ENCODE data around the gene DUSP12. TPM values are rescaled to one million over a fixed set of nuclear protein-coding genes. Genes with fewer than 3 reads are reported as not detected.
"Not testable (repeated sequence)": the region's sequence is repeated elsewhere in the genome, so short reads cannot be mapped to it uniquely, and the experiment has no call there.

The DUSP12 gene
- total RNA-seq, 8 experiments from 2014 or later: 22.8 to 100 (median 66.8) TPM

- H3K27ac ChIP-seq: no peak within 1 kb of the TSS
- peaks cover 2 to 4% of the 10 kb centered on the region in 2 donors for H3K4me1 ChIP-seq (replicated peaks in 1 of 2)
- no peak within 1 kb of the TSS for H3K4me3 ChIP-seq
- in situ Hi-C loops (cut with MboI; ENCODE audit: low pct_unique_long_range_greater_than_20kb in 2 of 9, low sequenced_read_pairs in 9 of 9, unreplicated experiment in 9 of 9): no loop called here
- no peak for ATAC-seq (replicated peaks in 6 of 8)
- WGBS, 10 experiments: 15 to 40% (median 33%) methylated on average over 1 to 4 of the region's 4 CpGs; no CpG with 5 or more reads in 2 of the 10 experiments
Measured at GRCh38 chr1:161720956-161721737, 28.4 kb upstream of the DUSP12 start, which contains the start of gene FCRLB. TSS of gene FCRLB (plus strand) at chr1:161721544. CDS start at chr1:161722673, 1,129 bp downstream.

GRCh38 chr1:161721738-161722343 is 27.7 kb upstream of the DUSP12 start:
- no peak overlapping the region for H3K4me3 ChIP-seq
- no peak overlapping the region for H3K27ac ChIP-seq
- peaks cover 2 to 4% of the 10 kb centered on the region in 2 donors for H3K4me1 ChIP-seq (replicated peaks in 1 of 2)
- ATAC-seq (replicated peaks in 6 of 8): peak in 2 of 8 experiments; percentile 17
- in situ Hi-C loops (cut with MboI; ENCODE audit: low pct_unique_long_range_greater_than_20kb in 2 of 9, low sequenced_read_pairs in 9 of 9, unreplicated experiment in 9 of 9): no loop called here
- WGBS, 10 experiments: 21 to 83% (median 53%) methylated on average over 1 to 7 of the region's 8 CpGs; no CpG with 5 or more reads in 3 of the 10 experiments

- no peak for ATAC-seq (replicated peaks in 6 of 8)
- peaks cover 2 to 4% of the 10 kb centered on the region in 2 donors for H3K4me1 ChIP-seq (replicated peaks in 1 of 2)
- no peak overlapping the region for H3K27ac ChIP-seq
- in situ Hi-C loops (cut with MboI; ENCODE audit: low pct_unique_long_range_greater_than_20kb in 2 of 9, low sequenced_read_pairs in 9 of 9, unreplicated experiment in 9 of 9): no loop called here
- H3K4me3 ChIP-seq: no peak overlapping the region
- WGBS, 10 experiments: 57 to 88% methylated on average over 1 of the region's 1 CpG; no CpG with 5 or more reads in 8 of the 10 experiments
Measured at GRCh38 chr1:161722406-161722805, 27.2 kb upstream of the DUSP12 start.

GRCh38 chr1:161723459-161724141 is 26.0 kb upstream of the DUSP12 start:
- WGBS, 10 experiments: 70 to 100% (median 94%) methylated on average over 1 to 8 of the region's 8 CpGs; no CpG with 5 or more reads in 2 of the 10 experiments
- ATAC-seq (replicated peaks in 6 of 8): no peak
- no peak overlapping the region for H3K27ac ChIP-seq
- no peak overlapping the region for H3K4me3 ChIP-seq
- in situ Hi-C loops (cut with MboI; ENCODE audit: low pct_unique_long_range_greater_than_20kb in 2 of 9, low sequenced_read_pairs in 9 of 9, unreplicated experiment in 9 of 9): no loop called here
- H3K4me1 ChIP-seq (replicated peaks in 1 of 2): peaks cover 5 to 6% of the 10 kb centered on the region in 2 donors

GRCh38 chr1:161725258-161725907 is 24.2 kb upstream of the DUSP12 start:
- H3K4me1 ChIP-seq (replicated peaks in 1 of 2); ATAC-seq (replicated peaks in 6 of 8); H3K27ac ChIP-seq: not testable (repeated sequence)
- peak overlapping the region; percentile 57 to 86 (median 71) for H3K4me3 ChIP-seq
- in situ Hi-C loops (cut with MboI; ENCODE audit: low pct_unique_long_range_greater_than_20kb in 2 of 9, low sequenced_read_pairs in 9 of 9, unreplicated experiment in 9 of 9): loop anchor here in 4 of 9 experiments (25.0 kb wide), 2 partner anchors 88 to 513 kb away; partner anchors contain the start of genes APOA2 (in 2 of the 4), FCER1G (in 2 of the 4), FCGR3B (in 2 of the 4) and NDUFS2 (in 2 of the 4)
- WGBS, 10 experiments: 23 to 70% (median 49%) methylated on average over 2 to 21 of the region's 22 CpGs

GRCh38 chr1:161725908-161726472 is 23.6 kb upstream of the DUSP12 start:
- in situ Hi-C loops (cut with MboI; ENCODE audit: low pct_unique_long_range_greater_than_20kb in 2 of 9, low sequenced_read_pairs in 9 of 9, unreplicated experiment in 9 of 9): loop anchor here in 4 of 9 experiments (25.0 kb wide), 2 partner anchors 89 to 514 kb away; partner anchors contain the start of genes APOA2 (in 2 of the 4), FCER1G (in 2 of the 4), FCGR3B (in 2 of the 4) and NDUFS2 (in 2 of the 4)
- Histone ChIP-seq H3K4me3 (peak overlapping the region; percentile 57 to 86 (median 71)), H3K4me1 (replicated peaks in 1 of 2) (peaks cover 5 to 6% of the 10 kb centered on the region in 2 donors), H3K27ac (peak overlapping the region; percentile 60 to 74)
- peak; percentile 10 to 47 (median 34) for ATAC-seq (replicated peaks in 6 of 8)
- WGBS, 10 experiments: 0 to 20% (median 0%) methylated on average over 1 to 15 of the region's 34 CpGs; no CpG with 5 or more reads in 5 of the 10 experiments

- peak; percentile 72 to 85 (median 82) for ATAC-seq (replicated peaks in 6 of 8)
- in situ Hi-C loops (cut with MboI; ENCODE audit: low pct_unique_long_range_greater_than_20kb in 2 of 9, low sequenced_read_pairs in 9 of 9, unreplicated experiment in 9 of 9): loop anchor here in 4 of 9 experiments (25.0 kb wide), 2 partner anchors 89 to 514 kb away; partner anchors contain the start of genes APOA2 (in 2 of the 4), FCER1G (in 2 of the 4), FCGR3B (in 2 of the 4) and NDUFS2 (in 2 of the 4)
- 2 to 3% methylated on average over 13 to 20 of the region's 83 CpGs; no CpG with 5 or more reads in 8 of the 10 experiments for WGBS, 10 experiments
- Histone ChIP-seq H3K4me1 (replicated peaks in 1 of 2) (peaks cover 5 to 6% of the 10 kb centered on the region in 2 donors), H3K27ac (peak overlapping the region; percentile 85 to 91), H3K4me3 (peak overlapping the region; percentile 57 to 86 (median 71))
Measured at GRCh38 chr1:161726473-161727255, 22.9 kb upstream of the DUSP12 start.

GRCh38 chr1:161727256-161727924 is 22.2 kb upstream of the DUSP12 start:
- Histone ChIP-seq H3K4me3 (peak overlapping the region; percentile 57 to 86 (median 71)), H3K4me1 (replicated peaks in 1 of 2) (peaks cover 5 to 6% of the 10 kb centered on the region in 2 donors), H3K27ac (peak overlapping the region; percentile 85 to 91)
- in situ Hi-C loops (cut with MboI; ENCODE audit: low pct_unique_long_range_greater_than_20kb in 2 of 9, low sequenced_read_pairs in 9 of 9, unreplicated experiment in 9 of 9): loop anchor here in 4 of 9 experiments (25.0 kb wide), 2 partner anchors 90 to 515 kb away; partner anchors contain the start of genes APOA2 (in 2 of the 4), FCER1G (in 2 of the 4), FCGR3B (in 2 of the 4) and NDUFS2 (in 2 of the 4)
- WGBS, 10 experiments: 0 to 33% (median 8%) methylated on average over 3 to 28 of the region's 38 CpGs; no CpG with 5 or more reads in 2 of the 10 experiments
- peak in 7 of 8 experiments; percentile 1 to 35 (median 13) for ATAC-seq (replicated peaks in 6 of 8)

- ATAC-seq (replicated peaks in 6 of 8): no peak
- in situ Hi-C loops (cut with MboI; ENCODE audit: low pct_unique_long_range_greater_than_20kb in 2 of 9, low sequenced_read_pairs in 9 of 9, unreplicated experiment in 9 of 9): loop anchor here in 4 of 9 experiments (25.0 kb wide), 2 partner anchors 91 to 516 kb away; partner anchors contain the start of genes APOA2 (in 2 of the 4), FCER1G (in 2 of the 4), FCGR3B (in 2 of the 4) and NDUFS2 (in 2 of the 4)
- WGBS, 10 experiments: 63 to 100% (median 87%) methylated on average over 1 to 4 of the region's 7 CpGs; no CpG with 5 or more reads in 1 of the 10 experiments
- Histone ChIP-seq H3K4me1 (replicated peaks in 1 of 2) (peaks cover 5 to 6% of the 10 kb centered on the region in 2 donors), H3K27ac (no peak overlapping the region), H3K4me3 (no peak overlapping the region)
Measured at GRCh38 chr1:161728376-161729226, 21.0 kb upstream of the DUSP12 start.

Measured in motor neuron (in vitro differentiated cells).